HUES48 (cell line): ENCODE results near the gene MEIOB.

ENCODE experiments used
- H3K27ac ChIP-seq: one replicate; pipeline ENCODE4 v1.7.0; 2013; ENCODE audit warnings: low read depth, low read length, inconsistent platforms
- H3K27me3 ChIP-seq: 2 replicates; pipeline ENCODE4 v1.6.1; 2013; ENCODE audit warnings: mild to moderate bottlenecking, low read length; ENCODE audit not compliant: control insufficient read depth, insufficient read depth
- H3K36me3 ChIP-seq: 2 replicates; pipeline ENCODE4 v1.6.1; 2013; ENCODE audit warnings: low read length; ENCODE audit not compliant: control insufficient read depth, insufficient read depth
- H3K4me1 ChIP-seq: 2 replicates; pipeline ENCODE4 v1.6.1; 2013; ENCODE audit warnings: mild to moderate bottlenecking, low read length; ENCODE audit not compliant: control insufficient read depth, insufficient read depth
- H3K4me3 ChIP-seq: 2 replicates; pipeline ENCODE4 v1.5.1; 2013; ENCODE audit warnings: mild to moderate bottlenecking, low read depth, low read length
- H3K9ac ChIP-seq: 2 replicates; pipeline ENCODE4 v1.6.1; 2013; ENCODE audit warnings: mild to moderate bottlenecking, low read depth, low read length, moderate library complexity
- H3K9me3 ChIP-seq: 2 replicates; pipeline ENCODE4 v1.6.1; 2013; ENCODE audit warnings: low read length; ENCODE audit not compliant: control insufficient read depth, insufficient read depth

The MEIOB gene

GRCh38 chr16:1817716-1818115 lies 54.2 kb downstream of the MEIOB start:
- H3K27me3 ChIP-seq, result no peaks in the 10 kb centered on the region
- no peak overlapping the region for H3K27ac ChIP-seq
- no peak overlapping the region for H3K4me3 ChIP-seq
- no peaks in the 10 kb centered on the region for H3K4me1 ChIP-seq
- peaks cover 27% of the 10 kb centered on the region for H3K36me3 ChIP-seq
- no peak overlapping the region for H3K9ac ChIP-seq
- no peaks in the 10 kb centered on the region for H3K9me3 ChIP-seq

GRCh38 chr16:1817276-1817589 lies 54.7 kb downstream of the MEIOB start:
- no peaks in the 10 kb centered on the region for H3K27me3 ChIP-seq

GRCh38 chr16:1816396-1817275 lies 55.3 kb downstream of the MEIOB start:
- Histone ChIP-seq H3K36me3 (peaks cover 19% of the 10 kb centered on the region), H3K27me3 (no peaks in the 10 kb centered on the region), H3K4me1 (no peaks in the 10 kb centered on the region), H3K9me3 (no peaks in the 10 kb centered on the region), H3K9ac (no peak overlapping the region), H3K4me3 (no peak overlapping the region), H3K27ac (no peak overlapping the region)

More at GRCh38 chr16:1817276-1817589, 54.7 kb downstream of the MEIOB start:
- no peaks in the 10 kb centered on the region for H3K4me1 ChIP-seq
- no peak overlapping the region for H3K9ac ChIP-seq
- H3K4me3 ChIP-seq, result no peak overlapping the region
- H3K36me3 ChIP-seq, result peaks cover 24% of the 10 kb centered on the region
- H3K27ac ChIP-seq, result no peak overlapping the region
- no peaks in the 10 kb centered on the region for H3K9me3 ChIP-seq

GRCh38 chr16:1815461-1815860 lies 56.5 kb downstream of the MEIOB start:
- Histone ChIP-seq H3K9ac (no peak overlapping the region), H3K4me1 (no peaks in the 10 kb centered on the region), H3K27ac (no peak overlapping the region), H3K9me3 (no peaks in the 10 kb centered on the region), H3K4me3 (no peak overlapping the region), H3K36me3 (peaks cover 17% of the 10 kb centered on the region; the same call in 1 of the 2 replicates), H3K27me3 (no peaks in the 10 kb centered on the region)

GRCh38 chr16:1812732-1813163 lies 59.2 kb downstream of the MEIOB start:
- Histone ChIP-seq H3K4me1 (no peaks in the 10 kb centered on the region), H3K4me3 (no peak overlapping the region), H3K9ac (no peak overlapping the region), H3K27ac (no peak overlapping the region), H3K9me3 (no peaks in the 10 kb centered on the region), H3K27me3 (no peaks in the 10 kb centered on the region), H3K36me3 (peaks cover 25% of the 10 kb centered on the region)

- H3K27me3 ChIP-seq, result no peaks in the 10 kb centered on the region
- H3K4me1 ChIP-seq, result no peaks in the 10 kb centered on the region
- no peak overlapping the region for H3K27ac ChIP-seq
- H3K36me3 ChIP-seq, result peaks cover 17% of the 10 kb centered on the region
- no peak overlapping the region for H3K4me3 ChIP-seq
- H3K9ac ChIP-seq, result no peak overlapping the region
- no peaks in the 10 kb centered on the region for H3K9me3 ChIP-seq
These were observed 61.4 kb downstream of the MEIOB start for GRCh38 chr16:1810536-1810935.

GRCh38 chr16:1810106-1810505 lies 61.9 kb downstream of the MEIOB start:
- Histone ChIP-seq H3K4me3 (no peak overlapping the region), H3K27me3 (no peaks in the 10 kb centered on the region), H3K36me3 (peaks cover 13% of the 10 kb centered on the region), H3K9ac (no peak overlapping the region), H3K4me1 (no peaks in the 10 kb centered on the region), H3K27ac (no peak overlapping the region), H3K9me3 (no peaks in the 10 kb centered on the region)

- Histone ChIP-seq H3K36me3 (peaks cover 12% of the 10 kb centered on the region), H3K4me3 (no peak overlapping the region), H3K4me1 (no peaks in the 10 kb centered on the region), H3K9ac (no peak overlapping the region), H3K27me3 (no peaks in the 10 kb centered on the region), H3K9me3 (no peaks in the 10 kb centered on the region), H3K27ac (no peak overlapping the region)
These were observed 62.6 kb downstream of the MEIOB start for GRCh38 chr16:1809281-1809801.

- Histone ChIP-seq H3K4me1 (no peaks in the 10 kb centered on the region), H3K27ac (no peak overlapping the region), H3K27me3 (no peaks in the 10 kb centered on the region), H3K4me3 (no peak overlapping the region), H3K9me3 (no peaks in the 10 kb centered on the region; the same call in 1 of the 2 replicates), H3K36me3 (peaks cover 12% of the 10 kb centered on the region), H3K9ac (no peak overlapping the region)
These were observed 63.3 kb downstream of the MEIOB start for GRCh38 chr16:1808691-1809090.

GRCh38 chr16:1807626-1808025 lies 64.3 kb downstream of the MEIOB start:
- Histone ChIP-seq H3K27ac (no peak overlapping the region), H3K4me1 (no peaks in the 10 kb centered on the region)

GRCh38 chr16:1800701-1801100 lies 71.3 kb downstream of the MEIOB start:
- no peak overlapping the region for H3K27ac ChIP-seq
- H3K9me3 ChIP-seq, result peaks cover 23% of the 10 kb centered on the region
- no peak overlapping the region for H3K4me3 ChIP-seq
- H3K9ac ChIP-seq, result no peak overlapping the region
- no peaks in the 10 kb centered on the region for H3K36me3 ChIP-seq
- no peaks in the 10 kb centered on the region for H3K4me1 ChIP-seq
- H3K27me3 ChIP-seq, result no peaks in the 10 kb centered on the region

More at GRCh38 chr16:1807626-1808025, 64.3 kb downstream of the MEIOB start:
- no peaks in the 10 kb centered on the region; the same call in 1 of the 2 replicates for H3K9me3 ChIP-seq
- H3K9ac ChIP-seq, result no peak overlapping the region
- peaks cover 12% of the 10 kb centered on the region for H3K36me3 ChIP-seq
- H3K27me3 ChIP-seq, result no peaks in the 10 kb centered on the region
- H3K4me3 ChIP-seq, result no peak overlapping the region
